Loucy (cell line): Measurements from ENCODE around the gene DTYMK.

Experiments used
- H2AFZ ChIP-seq: fragments of 200-600 bp; sonication (generic); 2 replicates; pipeline ENCODE4 v1.6.0; 2016; ENCODE audit warnings: antibody characterized with exemption, mild to moderate bottlenecking, low read length, moderate library complexity
- H3F3A ChIP-seq: fragments of 200-600 bp; 2 replicates; pipeline ENCODE4 v1.6.0; 2016; ENCODE audit warnings: antibody characterized with exemption, low read depth, mild to moderate bottlenecking
- H3K27me3 ChIP-seq: fragments of 200-600 bp; sonication (generic); 2 replicates; pipeline ENCODE4 v1.6.1; 2014; ENCODE audit warnings: low read length, mild to moderate bottlenecking; ENCODE audit not compliant: insufficient read depth, poor library complexity, severe bottlenecking
- H3K36me3 ChIP-seq: fragments of 200-600 bp; sonication (generic); 2 replicates; pipeline ENCODE4 v1.6.1; 2016; ENCODE audit warnings: low read length; ENCODE audit not compliant: insufficient read depth
- H3K4me1 ChIP-seq: fragments of 200-600 bp; sonication (generic); 2 replicates; pipeline ENCODE4 v1.5.1; 2014; ENCODE audit warnings: low read length, mild to moderate bottlenecking; ENCODE audit not compliant: insufficient read depth, poor library complexity, severe bottlenecking
- H3K4me2 ChIP-seq: fragments of 200-600 bp; sonication (generic); 2 replicates; pipeline ENCODE4 v1.6.0; 2014; ENCODE audit warnings: antibody characterized with exemption, low read length, low read depth, mild to moderate bottlenecking; ENCODE audit not compliant: poor library complexity, severe bottlenecking
- H3K4me3 ChIP-seq: fragments of 200-600 bp; sonication (generic); 2 replicates; pipeline ENCODE4 v1.5.1; 2014; ENCODE audit warnings: low read length, mild to moderate bottlenecking, mixed read lengths; ENCODE audit not compliant: poor library complexity, severe bottlenecking
- H3K79me2 ChIP-seq: fragments of 200-600 bp; sonication (generic); 2 replicates; pipeline ENCODE4 v1.6.1; 2014; ENCODE audit warnings: low read length; ENCODE audit not compliant: insufficient read depth
- H3K9ac ChIP-seq: fragments of 200-600 bp; sonication (generic); 2 replicates; pipeline ENCODE4 v1.6.0; 2014; ENCODE audit warnings: mild to moderate bottlenecking, low read depth, low read length, moderate library complexity; ENCODE audit not compliant: poor library complexity, severe bottlenecking
- H3K9me2 ChIP-seq: fragments of 200-600 bp; sonication (generic); replicated peaks from 2 replicates; pipeline ENCODE4 v1.6.1; 2016; ENCODE audit warnings: low read depth, low read length, mixed read lengths
- H3K9me3 ChIP-seq: fragments of 200-600 bp; sonication (generic); 2 replicates; pipeline ENCODE4 v1.6.1; 2014; ENCODE audit warnings: mild to moderate bottlenecking, antibody characterized with exemption, low read length, low read depth; ENCODE audit not compliant: insufficient read depth
- H4K20me1 ChIP-seq: fragments of 200-600 bp; sonication (generic); 2 replicates; pipeline ENCODE4 v1.6.0; 2014; ENCODE audit warnings: antibody characterized with exemption, low read length, mild to moderate bottlenecking; ENCODE audit not compliant: insufficient read depth, poor library complexity, severe bottlenecking
- EZH2phosphoT487 ChIP-seq: fragments of 200-600 bp; IDR thresholded peaks from 2 replicates; pipeline ENCODE4 v1.6.1; 2018; ENCODE audit warnings: antibody characterized with exemption, mild to moderate bottlenecking, moderate library complexity, borderline replicate concordance
- TF ChIP-seq, protein P1 (sequence below): fragments of 200-600 bp; sonication (generic); conservative IDR thresholded peaks from 2 replicates; pipeline ENCODE4 v1.5.1; 2014; ENCODE audit warnings: mild to moderate bottlenecking, antibody characterized with exemption, low read length

DTYMK gene

DNA sequence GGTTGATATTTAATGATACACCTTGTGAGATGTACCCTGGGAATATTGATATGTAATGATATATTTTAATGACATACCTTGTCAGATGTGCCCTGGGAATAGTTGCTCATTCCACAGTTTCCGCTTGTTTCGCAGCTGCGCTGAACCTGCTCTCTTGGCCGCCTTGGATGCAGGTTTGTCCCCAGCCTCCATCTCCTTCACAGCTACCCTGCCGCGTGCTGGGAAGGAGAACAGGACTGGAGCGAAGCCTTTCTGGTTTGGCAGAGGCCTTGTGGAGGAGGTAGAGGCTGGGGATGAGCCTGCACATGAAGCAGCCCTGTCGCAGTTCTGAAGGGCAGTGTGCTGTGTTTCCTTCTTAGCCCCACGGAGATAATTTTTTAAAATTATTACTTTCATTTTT lies 34.5 kb downstream of the DTYMK start:
- H4K20me1 ChIP-seq: peaks cover 22% of the 10 kb centered on the region
- H3K79me2 ChIP-seq: peaks cover 34% of the 10 kb centered on the region; the same call in 1 of the 2 replicates
- no peak overlapping the region for H3K4me3 ChIP-seq

DNA sequence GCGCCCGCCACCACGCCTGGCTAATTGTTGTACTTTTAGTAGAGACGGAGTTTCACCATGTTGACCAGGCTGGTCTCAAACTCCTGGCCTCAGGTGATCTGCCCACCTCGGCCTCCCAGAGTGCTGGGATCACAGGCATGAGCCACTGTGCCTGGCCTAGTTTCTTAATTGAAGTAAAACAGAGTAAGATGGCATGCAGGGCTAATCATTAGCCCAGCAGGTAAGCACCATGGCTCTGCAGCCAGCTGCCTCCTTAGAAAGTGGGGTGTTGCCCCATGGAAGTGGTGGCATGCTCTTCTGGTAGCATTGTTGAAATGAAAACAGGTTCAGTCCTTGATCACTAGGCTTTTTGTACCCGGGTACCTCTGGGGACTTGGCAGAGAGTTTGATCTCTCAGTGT lies 36.7 kb downstream of the DTYMK start:
- peaks cover 35% of the 10 kb centered on the region for H4K20me1 ChIP-seq
- H3K4me1 ChIP-seq: no peaks in the 10 kb centered on the region
- H2AFZ ChIP-seq: no peak overlapping the region
- TF ChIP-seq EZH2phosphoT487: no peak
- TF ChIP-seq, protein P1, sequence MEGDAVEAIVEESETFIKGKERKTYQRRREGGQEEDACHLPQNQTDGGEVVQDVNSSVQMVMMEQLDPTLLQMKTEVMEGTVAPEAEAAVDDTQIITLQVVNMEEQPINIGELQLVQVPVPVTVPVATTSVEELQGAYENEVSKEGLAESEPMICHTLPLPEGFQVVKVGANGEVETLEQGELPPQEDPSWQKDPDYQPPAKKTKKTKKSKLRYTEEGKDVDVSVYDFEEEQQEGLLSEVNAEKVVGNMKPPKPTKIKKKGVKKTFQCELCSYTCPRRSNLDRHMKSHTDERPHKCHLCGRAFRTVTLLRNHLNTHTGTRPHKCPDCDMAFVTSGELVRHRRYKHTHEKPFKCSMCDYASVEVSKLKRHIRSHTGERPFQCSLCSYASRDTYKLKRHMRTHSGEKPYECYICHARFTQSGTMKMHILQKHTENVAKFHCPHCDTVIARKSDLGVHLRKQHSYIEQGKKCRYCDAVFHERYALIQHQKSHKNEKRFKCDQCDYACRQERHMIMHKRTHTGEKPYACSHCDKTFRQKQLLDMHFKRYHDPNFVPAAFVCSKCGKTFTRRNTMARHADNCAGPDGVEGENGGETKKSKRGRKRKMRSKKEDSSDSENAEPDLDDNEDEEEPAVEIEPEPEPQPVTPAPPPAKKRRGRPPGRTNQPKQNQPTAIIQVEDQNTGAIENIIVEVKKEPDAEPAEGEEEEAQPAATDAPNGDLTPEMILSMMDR: no peak
- no peaks in the 10 kb centered on the region for H3F3A ChIP-seq
- H3K36me3 ChIP-seq: peaks cover 36% of the 10 kb centered on the region; the same call in 1 of the 2 replicates
- H3K9me2 ChIP-seq: no peaks in the 10 kb centered on the region
- H3K9ac ChIP-seq: no peak overlapping the region
- H3K79me2 ChIP-seq: peaks cover 56% of the 10 kb centered on the region
- H3K4me3 ChIP-seq: no peak overlapping the region
- H3K9me3 ChIP-seq: no peaks in the 10 kb centered on the region
- no peak overlapping the region for H3K4me2 ChIP-seq
- H3K27me3 ChIP-seq: no peaks in the 10 kb centered on the region

More for the DNA sequence above, 34.5 kb downstream of the DTYMK start:
- Histone ChIP-seq H3K9me2 (no peaks in the 10 kb centered on the region), H3K27me3 (no peaks in the 10 kb centered on the region), H3K4me1 (no peaks in the 10 kb centered on the region), H3K36me3 (peaks cover 54% of the 10 kb centered on the region; the same call in 1 of the 2 replicates), H3K4me2 (no peak overlapping the region), H3K9ac (no peak overlapping the region), H3F3A (no peaks in the 10 kb centered on the region), H2AFZ (no peak overlapping the region), H3K9me3 (no peaks in the 10 kb centered on the region)
- no peak for TF ChIP-seq EZH2phosphoT487
- TF ChIP-seq, protein P1: no peak

DNA sequence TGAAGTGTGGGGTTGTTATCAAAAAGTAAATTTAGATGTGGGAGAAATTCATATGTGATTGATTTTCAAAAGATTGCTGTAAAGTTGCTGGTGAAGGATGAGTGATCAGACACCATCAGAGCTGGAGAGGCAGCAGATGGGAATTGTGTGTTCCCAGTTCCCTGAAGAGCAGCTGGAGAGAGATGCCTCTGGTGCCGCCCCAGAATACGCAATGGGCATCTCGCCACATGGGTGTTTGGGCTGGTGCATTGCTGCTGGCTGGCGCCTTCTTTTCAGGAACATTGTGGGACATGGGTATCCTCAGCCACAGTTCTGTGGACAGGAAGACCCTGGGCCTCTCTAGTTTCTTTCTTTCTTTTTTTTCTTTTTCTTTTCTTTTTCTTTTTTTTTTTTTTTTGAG lies 37.2 kb downstream of the DTYMK start:
- no peak overlapping the region for H3K4me2 ChIP-seq
- H3K4me3 ChIP-seq: no peak overlapping the region
- no peak overlapping the region for H3K9ac ChIP-seq
- TF ChIP-seq EZH2phosphoT487: no peak
- TF ChIP-seq, protein P1: no peak
- no peaks in the 10 kb centered on the region for H3K27me3 ChIP-seq
- H3K9me2 ChIP-seq: no peaks in the 10 kb centered on the region
- no peak overlapping the region for H2AFZ ChIP-seq
- peaks cover 31% of the 10 kb centered on the region; the same call in 1 of the 2 replicates for H3K36me3 ChIP-seq
- peaks cover 61% of the 10 kb centered on the region for H3K79me2 ChIP-seq
- H3K4me1 ChIP-seq: no peaks in the 10 kb centered on the region
- peaks cover 37% of the 10 kb centered on the region for H4K20me1 ChIP-seq
- H3F3A ChIP-seq: no peaks in the 10 kb centered on the region
- H3K9me3 ChIP-seq: no peaks in the 10 kb centered on the region
